BE2C (cell line): Measurements from ENCODE around the gene INO80E.

Source experiments
- DNase-seq: peaks from one replicate; pipeline ENCODE4 v3.0.0-alpha.2; 2020
- H3K27me3 ChIP-seq: fragments of 250-450 bp; sonication (Bioruptor Pico); 2 replicates; pipeline ENCODE4 v1.5.1; 2020; ENCODE audit warnings: mild to moderate bottlenecking
- H3K36me3 ChIP-seq: fragments of 250-450 bp; sonication (Bioruptor Pico); 2 replicates; pipeline ENCODE4 v1.5.1; 2020; ENCODE audit warnings: mild to moderate bottlenecking
- H3K4me1 ChIP-seq: fragments of 250-450 bp; sonication (Bioruptor Pico); 2 replicates; pipeline ENCODE4 v1.5.1; 2020
- H3K4me3 ChIP-seq: 2 replicates; pipeline ENCODE4 v1.5.1; 2011; ENCODE audit warnings: low read depth, low read length
- H3K9me3 ChIP-seq: fragments of 250-450 bp; sonication (Bioruptor Pico); 2 replicates; pipeline ENCODE4 v1.5.1; 2020
- TF ChIP-seq, protein P1 (sequence below): IDR thresholded peaks from 2 replicates; pipeline ENCODE4 v1.5.1; 2012; ENCODE audit warnings: mild to moderate bottlenecking, low read depth, low read length

Gene INO80E

DNA sequence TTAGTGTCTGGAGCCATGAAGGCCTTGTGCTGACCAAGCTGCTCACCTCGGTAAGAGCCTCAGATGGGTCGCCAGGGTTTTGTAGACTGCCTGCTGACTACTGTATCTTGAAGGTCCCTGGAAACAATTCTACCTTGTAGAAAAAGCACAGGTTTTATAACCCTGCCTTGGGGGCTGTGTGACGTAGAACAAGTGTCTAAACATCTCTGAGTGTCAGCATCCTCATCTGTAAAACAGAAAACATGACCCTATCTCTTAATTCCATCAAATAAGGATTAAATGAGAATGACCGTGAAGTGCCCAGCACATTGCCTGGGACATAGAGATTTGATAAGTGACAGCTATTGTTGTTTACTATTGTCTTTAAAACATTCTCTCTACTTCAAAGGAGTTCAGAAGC lies 27.8 kb upstream of the INO80E start:
- no peaks in the 10 kb centered on the region for H3K27me3 ChIP-seq
- peaks cover 8% of the 10 kb centered on the region; the same call in 1 of the 2 replicates for H3K9me3 ChIP-seq
- no peaks in the 10 kb centered on the region for H3K36me3 ChIP-seq
- DNase-seq: no peak
- TF ChIP-seq, protein P1, sequence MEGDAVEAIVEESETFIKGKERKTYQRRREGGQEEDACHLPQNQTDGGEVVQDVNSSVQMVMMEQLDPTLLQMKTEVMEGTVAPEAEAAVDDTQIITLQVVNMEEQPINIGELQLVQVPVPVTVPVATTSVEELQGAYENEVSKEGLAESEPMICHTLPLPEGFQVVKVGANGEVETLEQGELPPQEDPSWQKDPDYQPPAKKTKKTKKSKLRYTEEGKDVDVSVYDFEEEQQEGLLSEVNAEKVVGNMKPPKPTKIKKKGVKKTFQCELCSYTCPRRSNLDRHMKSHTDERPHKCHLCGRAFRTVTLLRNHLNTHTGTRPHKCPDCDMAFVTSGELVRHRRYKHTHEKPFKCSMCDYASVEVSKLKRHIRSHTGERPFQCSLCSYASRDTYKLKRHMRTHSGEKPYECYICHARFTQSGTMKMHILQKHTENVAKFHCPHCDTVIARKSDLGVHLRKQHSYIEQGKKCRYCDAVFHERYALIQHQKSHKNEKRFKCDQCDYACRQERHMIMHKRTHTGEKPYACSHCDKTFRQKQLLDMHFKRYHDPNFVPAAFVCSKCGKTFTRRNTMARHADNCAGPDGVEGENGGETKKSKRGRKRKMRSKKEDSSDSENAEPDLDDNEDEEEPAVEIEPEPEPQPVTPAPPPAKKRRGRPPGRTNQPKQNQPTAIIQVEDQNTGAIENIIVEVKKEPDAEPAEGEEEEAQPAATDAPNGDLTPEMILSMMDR: no peak
- no peaks in the 10 kb centered on the region for H3K4me1 ChIP-seq
- no peak overlapping the region for H3K4me3 ChIP-seq

GRCh38 chr16:29971304-29971703 lies 24.7 kb upstream of the INO80E start:
- no peak overlapping the region for H3K4me3 ChIP-seq
- DNase-seq: no peak
- TF ChIP-seq, protein P1: no peak
- H3K27me3 ChIP-seq: no peaks in the 10 kb centered on the region
- H3K36me3 ChIP-seq: no peaks in the 10 kb centered on the region
- H3K9me3 ChIP-seq: peaks cover 8% of the 10 kb centered on the region; the same call in 1 of the 2 replicates
- no peaks in the 10 kb centered on the region for H3K4me1 ChIP-seq

DNA sequence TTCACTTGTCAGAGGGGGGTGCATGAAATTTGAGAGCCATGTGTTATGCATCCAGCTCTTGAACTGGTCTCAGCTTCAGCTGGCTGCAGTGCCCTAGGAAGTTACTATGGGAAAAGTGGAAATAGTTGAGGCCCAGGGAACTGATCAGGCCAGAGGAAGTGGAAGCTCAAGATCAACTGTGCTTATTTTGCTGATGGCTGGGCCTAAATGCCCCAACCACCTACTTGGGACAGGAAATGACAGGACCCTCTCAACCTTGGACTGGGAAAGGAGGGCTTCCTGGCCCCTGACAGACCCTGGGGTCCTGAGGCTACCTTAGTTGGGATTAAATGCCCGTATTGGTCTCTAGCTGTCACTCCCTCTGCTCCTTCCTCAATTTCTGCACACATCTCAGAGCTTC lies 23.5 kb upstream of the INO80E start:
- H3K9me3 ChIP-seq: peaks cover 8% of the 10 kb centered on the region; the same call in 1 of the 2 replicates
- no peaks in the 10 kb centered on the region for H3K4me1 ChIP-seq
- H3K27me3 ChIP-seq: no peaks in the 10 kb centered on the region
- no peak for DNase-seq
- TF ChIP-seq, protein P1: no peak
- H3K4me3 ChIP-seq: no peak overlapping the region
- H3K36me3 ChIP-seq: no peaks in the 10 kb centered on the region; the same call in 1 of the 2 replicates

DNA sequence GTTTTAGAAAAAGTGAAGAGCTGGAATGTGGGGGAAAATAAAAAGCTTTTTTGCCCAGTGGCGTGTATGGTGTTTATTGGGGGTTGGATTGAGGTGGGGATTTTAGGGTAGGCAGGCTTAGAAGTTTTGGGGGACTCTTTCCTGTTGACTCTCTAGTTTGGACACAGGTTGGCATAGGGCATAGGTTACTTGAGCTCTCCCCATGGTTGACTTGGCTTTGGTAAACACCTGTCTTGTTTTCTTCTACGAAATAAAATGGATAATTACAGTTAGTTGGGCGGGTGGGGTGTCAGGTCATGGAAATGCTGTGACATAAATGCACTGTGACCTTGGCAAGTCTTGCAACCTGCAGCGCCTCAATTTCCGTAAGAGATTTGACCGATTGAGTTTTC lies 23.1 kb upstream of the INO80E start:
- Histone ChIP-seq H3K4me1 (no peaks in the 10 kb centered on the region), H3K4me3 (no peak overlapping the region), H3K36me3 (peaks cover 5% of the 10 kb centered on the region), H3K9me3 (peaks cover 8% of the 10 kb centered on the region; the same call in 1 of the 2 replicates), H3K27me3 (no peaks in the 10 kb centered on the region)
- DNase-seq: no peak
- TF ChIP-seq, protein P1: no peak

- no peaks in the 10 kb centered on the region for H3K4me1 ChIP-seq
- peaks cover 11% of the 10 kb centered on the region for H3K36me3 ChIP-seq
- H3K27me3 ChIP-seq: no peaks in the 10 kb centered on the region
- TF ChIP-seq, protein P1: no peak
- peak; percentile 100 for DNase-seq
- peak within 1 kb of the TSS; percentile 94 for H3K4me3 ChIP-seq
- H3K9me3 ChIP-seq: peaks cover 8% of the 10 kb centered on the region; the same call in 1 of the 2 replicates
These were observed 22.4 kb upstream of the INO80E start, which contains the start of gene TAOK2 for GRCh38 chr16:29973384-29974246. TSS of gene TAOK2 (plus strand) at chr16:29973868. CDS start at chr16:29977773, 3,905 bp downstream.
